ENCODE measurements around the gene RAX.

RAX gene

DNA sequence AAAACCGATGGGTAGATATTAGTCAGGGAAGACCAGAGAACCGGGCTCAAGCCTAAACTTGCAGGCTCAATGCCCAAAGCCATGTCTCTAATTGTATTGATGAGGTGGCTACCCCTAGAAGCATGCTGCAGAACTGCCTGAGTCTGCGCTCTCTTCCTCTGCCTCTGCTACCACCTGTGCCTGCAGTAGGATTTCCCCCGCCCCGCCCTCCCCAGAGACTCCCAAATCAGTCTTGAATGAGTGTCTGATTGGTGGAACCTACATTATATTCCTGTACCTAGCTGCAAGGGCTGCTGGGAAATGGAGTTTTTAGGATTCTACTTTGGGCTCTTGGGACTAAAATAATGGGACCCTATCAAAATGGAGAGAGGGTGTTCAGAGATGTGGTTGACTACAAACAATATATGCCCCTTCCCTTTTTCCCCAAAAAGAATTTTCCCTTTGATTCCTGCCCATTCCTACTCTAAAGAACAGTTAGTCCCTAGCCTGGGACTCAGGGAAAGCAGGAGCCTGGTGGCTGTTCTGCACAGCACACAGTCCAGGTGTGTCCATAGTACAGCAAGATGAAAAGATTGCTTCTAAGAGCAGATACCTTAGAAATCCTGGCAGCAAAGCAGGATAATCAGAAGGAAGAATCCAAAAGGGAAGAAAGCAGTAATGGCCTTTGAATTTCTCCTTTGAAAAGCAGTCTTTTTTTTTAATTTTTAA, 40.8 kb downstream of the RAX start:
- WGBS (ENCODE audit: insufficient coverage) = 85% methylated on average over 2 of the region's 5 CpGs
- Histone ChIP-seq H3K9me3 (ENCODE audit: control extremely low read depth in 1 of 5, control insufficient read depth in 4 of 5, insufficient read depth in 2 of 5, low read depth in 1 of 5, low read length in 4 of 5) (no peaks in the 10 kb centered on the region), H3K27ac (ENCODE audit: insufficient read depth in 1 of 2, low read depth in 1 of 2, low read length in 2 of 2, poor library complexity in 1 of 2, severe bottlenecking in 2 of 2) (no peak overlapping the region), H3K36me3 (ENCODE audit: control insufficient read depth in 4 of 4, insufficient read depth in 4 of 4, low read length in 3 of 4) (no peaks in the 10 kb centered on the region), H3K4me1 (ENCODE audit: control extremely low read depth in 1 of 4, control insufficient read depth in 4 of 4, insufficient read depth in 4 of 4, low read length in 3 of 4) (no peaks in the 10 kb centered on the region), H3K27me3 (replicated peaks in 2 of 5; ENCODE audit: control insufficient read depth in 4 of 5, insufficient read depth in 5 of 5, low read length in 4 of 5) (peaks cover 0 to 26% (median 15%) of the 10 kb centered on the region in 5 experiments), H3K4me3 (ENCODE audit: control insufficient read depth in 1 of 7, extremely low read depth in 1 of 7, insufficient read depth in 4 of 7, low read depth in 2 of 7, low read length in 6 of 7) (no peak overlapping the region)
- no peak for DNase-seq
- POLR2A ChIA-PET = no interaction called here
- CTCF ChIA-PET = no interaction called here

DNA sequence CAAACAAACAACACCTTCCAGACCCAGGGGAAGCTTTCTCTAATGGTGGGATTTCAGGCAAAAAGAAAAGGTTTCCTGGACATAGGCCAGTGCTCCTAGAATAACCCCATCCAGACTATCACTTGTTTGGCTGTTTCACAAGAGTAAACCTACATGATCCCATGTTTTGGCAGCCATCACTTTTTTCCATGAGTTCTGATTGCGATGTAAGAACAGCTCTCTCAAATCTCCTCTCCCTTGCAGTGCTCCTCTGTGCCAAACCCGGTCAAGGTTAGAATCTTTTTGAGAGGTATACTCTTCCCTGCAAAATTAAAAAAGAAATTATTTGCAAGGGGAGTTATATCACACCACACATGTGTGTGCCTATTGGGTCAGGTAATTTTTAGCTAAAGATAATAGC, 41.4 kb downstream of the RAX start:
- no peak overlapping the region for H3K4me3 ChIP-seq (ENCODE audit: control insufficient read depth in 1 of 7, extremely low read depth in 1 of 7, insufficient read depth in 4 of 7, low read depth in 2 of 7, low read length in 6 of 7)
- H3K27ac ChIP-seq (ENCODE audit: insufficient read depth in 1 of 2, low read depth in 1 of 2, low read length in 2 of 2, poor library complexity in 1 of 2, severe bottlenecking in 2 of 2) = no peak overlapping the region
- CTCF ChIA-PET = interaction anchor here (1.4 kb wide), 1 partner anchor 171 kb away, joined by 3 read pairs; no protein-coding TSS in a partner anchor
- H3K27me3 ChIP-seq (replicated peaks in 2 of 5; ENCODE audit: control insufficient read depth in 4 of 5, insufficient read depth in 5 of 5, low read length in 4 of 5) = peaks cover 0 to 26% (median 15%) of the 10 kb centered on the region in 5 experiments
- POLR2A ChIA-PET = no interaction called here
- no peak for DNase-seq
- no peaks in the 10 kb centered on the region for H3K4me1 ChIP-seq (ENCODE audit: control extremely low read depth in 1 of 4, control insufficient read depth in 4 of 4, insufficient read depth in 4 of 4, low read length in 3 of 4)
- no peaks in the 10 kb centered on the region for H3K36me3 ChIP-seq (ENCODE audit: control insufficient read depth in 4 of 4, insufficient read depth in 4 of 4, low read length in 3 of 4)
- 100% methylated on average over 1 of the region's 2 CpGs for WGBS (ENCODE audit: insufficient coverage)
- H3K9me3 ChIP-seq (ENCODE audit: control extremely low read depth in 1 of 5, control insufficient read depth in 4 of 5, insufficient read depth in 2 of 5, low read depth in 1 of 5, low read length in 4 of 5) = no peaks in the 10 kb centered on the region

DNA sequence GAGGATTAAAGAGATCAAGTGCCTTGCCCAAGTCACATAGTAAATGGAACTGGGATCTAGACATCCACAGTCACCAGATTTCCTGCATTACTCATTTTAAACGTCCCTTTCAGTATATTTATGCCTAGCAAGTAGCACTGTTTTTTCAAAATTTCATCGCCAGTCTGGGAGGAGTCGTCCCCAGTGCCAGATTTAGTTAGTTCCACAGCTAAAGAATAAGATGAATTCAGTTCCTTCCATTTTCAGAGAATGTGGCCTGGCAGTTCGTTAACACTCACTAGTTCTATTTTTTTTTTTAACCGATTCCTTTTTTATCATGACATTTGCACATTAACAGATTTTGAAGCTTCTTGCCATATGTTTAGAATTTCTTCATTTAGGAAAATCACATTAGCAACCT, 42.1 kb downstream of the RAX start:
- POLR2A ChIA-PET = no interaction called here
- 86% methylated on average over 4 of the region's 5 CpGs for WGBS (ENCODE audit: insufficient coverage)
- CTCF ChIA-PET = interaction anchor here (0.6 to 1.7 kb wide), 3 partner anchors 18 to 405 kb away, joined by 3 to 4 read pairs (median 3); no protein-coding TSS in a partner anchor

DNA sequence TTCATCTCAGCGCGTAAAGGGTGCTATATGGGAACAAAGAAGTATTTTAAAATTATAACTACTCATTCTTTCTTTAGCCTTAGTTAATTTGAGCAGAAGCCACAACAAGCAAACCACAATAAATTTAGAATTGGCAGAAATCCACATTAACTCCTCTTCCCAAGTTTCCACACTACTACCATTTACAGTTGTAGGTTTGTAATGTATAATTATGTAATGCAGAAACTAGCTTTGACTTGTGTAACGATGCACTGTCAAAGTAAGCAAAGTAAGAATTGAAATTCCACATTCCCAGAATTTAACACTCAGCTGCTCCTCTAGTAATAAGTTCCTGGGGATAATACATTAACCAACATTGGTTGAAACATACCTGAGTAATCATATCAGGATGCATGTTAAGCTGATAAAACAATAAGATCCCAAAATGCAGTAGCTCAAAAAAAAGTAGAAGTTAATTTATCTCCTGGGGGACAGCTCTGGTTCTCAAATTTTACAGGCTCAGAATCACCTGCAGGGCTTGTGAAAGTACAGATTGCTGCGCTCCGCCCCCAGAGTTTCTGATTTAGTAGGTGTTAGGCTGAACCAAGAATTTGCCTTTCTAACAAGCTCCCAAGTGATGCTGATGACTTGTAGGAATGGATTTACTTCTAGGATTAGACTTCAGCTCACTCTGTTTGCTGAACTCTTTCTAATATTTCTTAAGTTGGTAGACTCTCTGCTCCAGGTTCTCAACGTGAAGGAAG, 43.4 kb downstream of the RAX start:
- Histone ChIP-seq H3K27ac (ENCODE audit: insufficient read depth in 1 of 2, low read depth in 1 of 2, low read length in 2 of 2, poor library complexity in 1 of 2, severe bottlenecking in 2 of 2) (no peak overlapping the region), H3K36me3 (ENCODE audit: control insufficient read depth in 4 of 4, insufficient read depth in 4 of 4, low read length in 3 of 4) (no peaks in the 10 kb centered on the region), H3K4me3 (ENCODE audit: control insufficient read depth in 1 of 7, extremely low read depth in 1 of 7, insufficient read depth in 4 of 7, low read depth in 2 of 7, low read length in 6 of 7) (no peak overlapping the region), H3K27me3 (replicated peaks in 2 of 5; ENCODE audit: control insufficient read depth in 4 of 5, insufficient read depth in 5 of 5, low read length in 4 of 5) (peaks cover 2 to 26% (median 17%) of the 10 kb centered on the region in 5 experiments), H3K9me3 (ENCODE audit: control extremely low read depth in 1 of 5, control insufficient read depth in 4 of 5, insufficient read depth in 2 of 5, low read depth in 1 of 5, low read length in 4 of 5) (no peaks in the 10 kb centered on the region), H3K4me1 (ENCODE audit: control extremely low read depth in 1 of 4, control insufficient read depth in 4 of 4, insufficient read depth in 4 of 4, low read length in 3 of 4) (no peaks in the 10 kb centered on the region)
- WGBS (ENCODE audit: insufficient coverage) = 67% methylated on average over 3 of the region's 6 CpGs
- DNase-seq = no peak
- ChIA-PET POLR2A (no interaction called here), CTCF (interaction anchor here (1.7 kb wide), 2 partner anchors 19 to 173 kb away, joined by 4 to 5 read pairs; no protein-coding TSS in a partner anchor)

More for the DNA sequence above, 42.1 kb downstream of the RAX start:
- Histone ChIP-seq H3K27ac (ENCODE audit: insufficient read depth in 1 of 2, low read depth in 1 of 2, low read length in 2 of 2, poor library complexity in 1 of 2, severe bottlenecking in 2 of 2) (no peak overlapping the region), H3K4me1 (ENCODE audit: control extremely low read depth in 1 of 4, control insufficient read depth in 4 of 4, insufficient read depth in 4 of 4, low read length in 3 of 4) (no peaks in the 10 kb centered on the region), H3K36me3 (ENCODE audit: control insufficient read depth in 4 of 4, insufficient read depth in 4 of 4, low read length in 3 of 4) (no peaks in the 10 kb centered on the region), H3K27me3 (replicated peaks in 2 of 5; ENCODE audit: control insufficient read depth in 4 of 5, insufficient read depth in 5 of 5, low read length in 4 of 5) (peaks cover 2 to 26% (median 15%) of the 10 kb centered on the region in 5 experiments), H3K9me3 (ENCODE audit: control extremely low read depth in 1 of 5, control insufficient read depth in 4 of 5, insufficient read depth in 2 of 5, low read depth in 1 of 5, low read length in 4 of 5) (no peaks in the 10 kb centered on the region), H3K4me3 (ENCODE audit: control insufficient read depth in 1 of 7, extremely low read depth in 1 of 7, insufficient read depth in 4 of 7, low read depth in 2 of 7, low read length in 6 of 7) (no peak overlapping the region)
- DNase-seq = no peak

DNA sequence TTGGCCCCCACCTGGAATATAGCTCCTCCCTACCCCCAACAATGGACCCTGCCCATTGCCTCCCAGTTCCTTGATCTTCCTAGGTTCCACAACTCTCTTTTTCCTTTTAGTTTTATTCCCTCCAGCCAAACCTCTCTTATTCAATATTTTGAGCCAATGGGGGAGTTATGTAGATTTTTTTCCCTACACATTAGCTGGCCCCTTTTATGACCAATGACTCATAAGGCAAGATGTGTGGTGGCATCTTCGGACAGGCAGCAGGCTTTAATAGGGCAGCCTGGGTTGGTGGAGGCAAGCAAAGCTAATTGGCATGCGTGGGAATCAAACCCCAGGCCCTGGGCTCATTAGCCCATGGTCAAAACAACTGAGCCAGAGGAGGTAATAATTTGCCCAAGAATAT, 44.1 kb downstream of the RAX start:
- 93% methylated on average over 2 of the region's 2 CpGs for WGBS (ENCODE audit: insufficient coverage)
- H3K36me3 ChIP-seq (ENCODE audit: control insufficient read depth in 4 of 4, insufficient read depth in 4 of 4, low read length in 3 of 4) = no peaks in the 10 kb centered on the region
- no peaks in the 10 kb centered on the region for H3K9me3 ChIP-seq (ENCODE audit: control extremely low read depth in 1 of 5, control insufficient read depth in 4 of 5, insufficient read depth in 2 of 5, low read depth in 1 of 5, low read length in 4 of 5)
- H3K27ac ChIP-seq (ENCODE audit: insufficient read depth in 1 of 2, low read depth in 1 of 2, low read length in 2 of 2, poor library complexity in 1 of 2, severe bottlenecking in 2 of 2) = no peak overlapping the region
- no peaks in the 10 kb centered on the region for H3K4me1 ChIP-seq (ENCODE audit: control extremely low read depth in 1 of 4, control insufficient read depth in 4 of 4, insufficient read depth in 4 of 4, low read length in 3 of 4)
- ChIA-PET CTCF (interaction anchor here (1.7 kb wide), 1 partner anchor 174 kb away, joined by 5 read pairs; no protein-coding TSS in a partner anchor), POLR2A (no interaction called here)
- peaks cover 2 to 30% (median 17%) of the 10 kb centered on the region in 5 experiments for H3K27me3 ChIP-seq (replicated peaks in 2 of 5; ENCODE audit: control insufficient read depth in 4 of 5, insufficient read depth in 5 of 5, low read length in 4 of 5)
- no peak overlapping the region for H3K4me3 ChIP-seq (ENCODE audit: control insufficient read depth in 1 of 7, extremely low read depth in 1 of 7, insufficient read depth in 4 of 7, low read depth in 2 of 7, low read length in 6 of 7)
- DNase-seq = no peak

DNA sequence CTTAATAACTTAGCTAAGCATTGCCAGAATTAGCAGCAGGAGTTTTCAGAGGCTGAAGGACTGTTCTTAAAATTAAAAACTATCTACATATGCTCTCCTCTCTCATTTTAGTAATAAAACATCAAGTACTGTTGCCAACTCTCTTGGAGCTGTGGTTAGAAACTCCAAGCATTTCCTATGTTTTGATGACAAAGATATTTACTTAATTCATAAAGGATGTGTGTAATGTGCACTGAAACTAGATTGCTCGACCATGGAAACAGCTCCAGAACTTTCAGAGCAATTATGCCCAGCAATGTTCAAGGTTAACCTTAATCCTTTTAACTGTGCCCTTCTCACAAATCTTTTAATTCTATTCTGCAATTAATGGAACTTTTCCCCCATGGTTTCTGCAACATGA, 44.9 kb downstream of the RAX start:
- POLR2A ChIA-PET = no interaction called here
- 83% methylated on average over 1 of the region's 1 CpG for WGBS (ENCODE audit: insufficient coverage)
- Histone ChIP-seq H3K36me3 (ENCODE audit: control insufficient read depth in 4 of 4, insufficient read depth in 4 of 4, low read length in 3 of 4) (no peaks in the 10 kb centered on the region), H3K4me1 (ENCODE audit: control extremely low read depth in 1 of 4, control insufficient read depth in 4 of 4, insufficient read depth in 4 of 4, low read length in 3 of 4) (no peaks in the 10 kb centered on the region), H3K4me3 (ENCODE audit: control insufficient read depth in 1 of 7, extremely low read depth in 1 of 7, insufficient read depth in 4 of 7, low read depth in 2 of 7, low read length in 6 of 7) (no peak overlapping the region), H3K9me3 (ENCODE audit: control extremely low read depth in 1 of 5, control insufficient read depth in 4 of 5, insufficient read depth in 2 of 5, low read depth in 1 of 5, low read length in 4 of 5) (no peaks in the 10 kb centered on the region), H3K27ac (ENCODE audit: insufficient read depth in 1 of 2, low read depth in 1 of 2, low read length in 2 of 2, poor library complexity in 1 of 2, severe bottlenecking in 2 of 2) (no peak overlapping the region), H3K27me3 (replicated peaks in 2 of 5; ENCODE audit: control insufficient read depth in 4 of 5, insufficient read depth in 5 of 5, low read length in 4 of 5) (peaks cover 6 to 38% (median 18%) of the 10 kb centered on the region in 5 experiments)
- CTCF ChIA-PET = interaction anchor here (1.7 kb wide), 1 partner anchor 175 kb away, joined by 5 read pairs; no protein-coding TSS in a partner anchor
- DNase-seq = no peak

DNA sequence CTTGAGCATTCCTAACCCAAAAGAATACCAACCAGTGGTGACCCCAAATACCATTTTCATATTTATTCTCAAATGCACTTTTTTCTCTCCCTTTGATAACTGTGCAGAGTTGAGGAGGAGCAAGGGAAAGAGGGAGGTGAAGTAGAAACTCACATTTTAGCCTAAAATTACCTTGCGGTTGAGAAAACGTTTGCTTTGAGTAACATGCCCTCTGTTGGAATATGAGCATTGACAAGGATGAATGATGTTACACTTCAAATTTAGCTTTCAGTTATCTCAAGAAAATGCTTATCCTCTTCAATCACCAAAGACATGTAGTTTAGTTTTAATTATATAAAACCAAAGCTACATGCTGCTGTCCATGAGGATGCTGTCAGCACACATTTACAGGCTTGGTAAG, 50.9 kb downstream of the RAX start:
- no peak overlapping the region for H3K4me3 ChIP-seq (ENCODE audit: control insufficient read depth in 1 of 7, extremely low read depth in 1 of 7, insufficient read depth in 4 of 7, low read depth in 2 of 7, low read length in 6 of 7)
- no peak overlapping the region for H3K27ac ChIP-seq (ENCODE audit: insufficient read depth in 1 of 2, low read depth in 1 of 2, low read length in 2 of 2, poor library complexity in 1 of 2, severe bottlenecking in 2 of 2)
- H3K36me3 ChIP-seq (ENCODE audit: control insufficient read depth in 4 of 4, insufficient read depth in 4 of 4, low read length in 3 of 4) = no peaks in the 10 kb centered on the region
- peaks cover 0 to 17% (median 7%) of the 10 kb centered on the region in 4 experiments for H3K4me1 ChIP-seq (ENCODE audit: control extremely low read depth in 1 of 4, control insufficient read depth in 4 of 4, insufficient read depth in 4 of 4, low read length in 3 of 4)
- ChIA-PET CTCF (no interaction called here), POLR2A (no interaction called here)
- peaks cover 0 to 4% (median 0%) of the 10 kb centered on the region in 5 experiments for H3K9me3 ChIP-seq (ENCODE audit: control extremely low read depth in 1 of 5, control insufficient read depth in 4 of 5, insufficient read depth in 2 of 5, low read depth in 1 of 5, low read length in 4 of 5)
- no peak for DNase-seq
- H3K27me3 ChIP-seq (replicated peaks in 2 of 5; ENCODE audit: control insufficient read depth in 4 of 5, insufficient read depth in 5 of 5, low read length in 4 of 5) = peaks cover 19 to 79% (median 41%) of the 10 kb centered on the region in 5 experiments
- WGBS (ENCODE audit: insufficient coverage) = no CpG with 5 or more reads among the region's 2 CpGs

Measured in common myeloid progenitor, CD34-positive (primary cell).